Right kidney (tissue), 1 donor: ENCODE results near the gene TBCK.

Source experiments
- DNase-seq: peaks from one replicate; pipeline ENCODE4 v3.0.0-alpha.2; 2016

The TBCK gene

DNA sequence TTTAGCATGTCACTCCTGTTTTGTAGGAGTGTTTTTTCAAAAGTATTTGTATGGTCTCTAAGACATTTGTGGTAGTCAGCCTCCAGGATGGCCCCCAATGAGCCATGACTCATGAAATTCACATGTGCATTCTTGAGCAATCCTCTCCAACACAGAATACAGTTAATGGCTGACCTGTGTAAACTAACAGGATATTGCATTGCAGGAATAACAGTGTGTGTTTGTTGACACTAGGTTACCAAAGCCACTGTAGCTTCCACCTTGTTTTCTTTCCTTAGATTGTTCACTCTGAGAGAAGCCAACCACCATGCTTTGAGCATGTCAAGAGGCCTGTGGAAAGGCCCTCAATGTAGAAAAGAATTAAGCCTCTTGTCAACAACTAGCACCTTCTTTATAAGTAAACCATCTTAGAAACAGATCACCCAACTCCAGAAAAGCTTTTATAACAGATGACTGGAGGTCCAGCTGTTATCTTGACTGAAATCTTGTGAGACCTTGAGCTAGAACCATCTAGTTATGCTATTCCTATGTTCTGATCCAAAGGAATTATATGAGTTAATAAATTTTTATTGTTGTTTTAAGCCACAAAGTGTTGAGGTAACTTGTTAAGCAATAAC is 28.5 kb downstream of the TBCK start:
- DNase-seq: no peak

DNA sequence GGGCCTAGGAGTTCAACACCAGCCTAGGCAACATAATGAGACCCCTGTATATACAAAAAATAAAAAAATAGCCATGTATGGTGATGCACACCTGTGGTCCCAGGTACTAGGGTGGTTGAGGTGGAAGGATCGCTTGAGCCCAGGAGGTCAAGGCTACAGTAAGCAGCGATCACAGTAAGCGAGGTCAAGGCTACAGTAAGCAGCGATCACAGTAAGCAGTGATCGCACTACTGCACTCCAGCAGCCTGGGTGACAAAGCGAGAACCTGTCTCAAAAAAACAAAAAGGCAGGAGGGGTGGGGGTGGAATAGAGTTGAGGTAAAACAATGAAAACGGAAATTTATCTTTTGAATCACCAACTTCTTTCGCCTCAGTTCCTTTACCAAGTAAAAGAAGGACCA is 29.4 kb downstream of the TBCK start:
- no peak for DNase-seq

DNA sequence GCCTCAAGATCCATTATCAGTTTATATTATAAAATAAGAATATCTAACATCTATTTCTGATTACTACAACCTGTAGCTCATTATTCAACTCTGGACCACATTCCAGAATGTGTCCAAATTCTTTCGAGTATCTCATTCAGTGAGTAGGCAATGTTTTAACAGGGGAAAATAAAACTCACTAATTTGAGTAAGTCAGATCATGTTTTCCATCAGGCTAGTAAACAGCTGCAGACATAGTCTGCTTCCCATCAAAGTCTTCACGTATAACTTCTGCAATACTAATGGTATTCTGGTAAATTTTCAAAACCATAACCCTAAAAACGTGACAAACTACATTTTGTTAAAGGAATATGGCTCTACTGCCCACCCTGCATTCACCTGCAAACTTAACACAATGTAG is 31.8 kb downstream of the TBCK start:
- no peak for DNase-seq

DNA sequence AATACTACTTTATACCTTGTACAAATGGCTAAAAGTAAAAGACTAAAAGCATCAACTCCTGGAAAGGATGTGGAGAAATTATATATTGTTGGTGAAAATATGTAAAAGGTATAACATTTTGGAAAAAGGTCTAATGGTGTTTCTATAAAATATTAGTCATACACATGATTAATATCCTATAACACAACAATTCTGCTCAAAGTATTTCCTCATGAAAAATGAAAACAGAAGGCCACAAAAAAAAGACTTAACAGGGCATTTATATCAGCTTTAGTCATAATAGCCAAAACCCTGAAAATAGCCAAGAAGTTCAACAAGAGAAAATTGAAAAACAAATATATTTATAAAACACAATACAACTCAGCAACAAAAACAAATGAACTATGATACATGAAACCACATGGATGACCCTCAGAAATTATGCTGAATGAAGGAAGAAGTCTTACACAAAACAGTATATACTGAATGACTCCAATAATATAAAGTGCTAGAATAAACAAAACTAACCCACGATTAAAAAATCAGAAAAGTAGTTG is 38.8 kb downstream of the TBCK start:
- no peak for DNase-seq

DNA sequence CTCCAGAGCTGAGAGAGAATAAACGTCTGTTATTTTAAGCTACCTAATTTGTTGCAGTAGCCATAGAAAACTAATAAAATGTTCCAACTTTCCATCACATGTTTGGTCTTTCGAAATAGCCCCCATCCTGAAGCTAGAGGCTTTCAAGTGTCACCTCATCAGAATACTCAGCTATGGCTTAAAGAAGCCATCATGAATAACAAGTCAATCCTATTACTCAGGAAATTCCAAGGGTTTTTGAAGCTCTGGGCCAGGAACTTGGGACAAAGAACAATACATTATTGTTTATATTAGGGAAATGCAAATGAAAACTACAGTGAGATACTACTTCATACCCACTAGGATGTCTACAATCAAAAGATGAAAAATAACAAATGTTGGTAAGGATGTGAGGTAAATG is 42.2 kb downstream of the TBCK start:
- DNase-seq: no peak

DNA sequence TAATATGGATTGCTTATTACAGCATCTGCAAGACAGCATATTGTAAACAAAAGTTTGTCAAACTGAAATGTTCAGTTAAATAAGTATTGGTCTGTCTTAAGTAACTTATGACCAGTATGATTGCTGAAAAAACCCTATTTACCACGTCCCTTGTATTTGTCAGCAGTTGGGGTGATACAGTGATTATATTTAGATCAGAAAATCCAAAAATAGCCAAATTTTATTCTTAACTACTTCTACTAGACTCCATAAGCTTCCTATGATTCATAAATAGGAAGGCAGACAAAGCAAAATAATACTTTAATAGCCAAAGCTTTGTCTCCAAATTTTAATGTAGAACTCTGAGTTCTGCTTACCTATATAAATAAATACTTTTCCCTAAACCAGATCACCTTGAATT is 45.3 kb downstream of the TBCK start:
- DNase-seq: no peak

DNA sequence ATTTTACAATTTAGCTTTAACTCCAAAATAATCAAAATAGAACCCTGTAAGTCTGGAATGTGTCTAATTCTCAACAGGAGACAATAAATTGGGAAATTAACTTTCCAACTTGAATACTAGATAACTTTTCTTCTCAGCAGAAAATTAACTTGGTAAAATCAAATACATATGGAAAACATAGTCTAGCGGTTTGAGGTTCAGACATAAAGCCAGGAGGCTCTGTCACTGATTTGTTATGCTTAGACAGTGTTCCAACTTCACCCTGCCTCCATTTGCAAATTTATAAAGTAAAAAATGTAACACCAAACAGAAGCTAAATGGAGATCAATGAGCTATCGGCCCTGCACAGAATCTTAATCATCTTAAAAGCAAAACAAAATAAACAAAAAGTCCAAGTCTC is 46.3 kb downstream of the TBCK start:
- no peak for DNase-seq

DNA sequence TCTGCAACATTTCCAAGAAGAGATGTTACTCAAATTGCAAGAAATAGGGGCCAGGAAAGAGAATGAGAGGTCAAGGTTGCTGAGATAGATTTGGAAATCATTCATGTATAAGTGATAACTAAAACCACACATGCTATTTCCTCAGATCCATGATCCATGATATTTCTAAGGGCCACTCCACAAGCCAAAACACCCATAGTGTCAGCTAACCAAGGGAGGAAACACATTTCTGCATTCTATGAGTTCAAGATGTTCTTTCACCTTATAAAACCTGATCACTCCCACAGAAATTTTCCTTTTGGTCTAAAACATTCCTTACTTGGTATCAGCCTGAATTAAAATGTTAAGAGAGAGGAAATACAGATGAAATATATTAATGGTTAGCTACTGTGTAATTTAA is 47.2 kb downstream of the TBCK start:
- DNase-seq: no peak

DNA sequence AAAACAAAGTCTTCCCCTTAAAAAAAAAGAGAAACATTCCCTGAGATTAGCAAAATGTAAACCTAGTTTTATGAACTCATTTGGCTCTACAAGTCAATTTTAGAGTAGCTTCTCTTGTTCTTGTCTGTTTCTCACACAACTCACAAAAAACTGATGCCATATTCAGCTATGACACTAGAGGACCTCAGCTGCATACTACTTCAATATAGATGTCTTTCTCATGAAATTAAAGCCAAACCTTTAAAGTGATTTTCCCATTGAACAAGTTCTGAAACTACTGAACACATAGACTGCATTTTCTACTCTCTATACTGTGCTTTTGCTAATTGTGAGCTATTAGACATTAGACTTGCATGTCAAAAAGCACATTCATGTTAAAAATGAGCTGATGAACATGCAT is 49.8 kb downstream of the TBCK start:
- DNase-seq: no peak

DNA sequence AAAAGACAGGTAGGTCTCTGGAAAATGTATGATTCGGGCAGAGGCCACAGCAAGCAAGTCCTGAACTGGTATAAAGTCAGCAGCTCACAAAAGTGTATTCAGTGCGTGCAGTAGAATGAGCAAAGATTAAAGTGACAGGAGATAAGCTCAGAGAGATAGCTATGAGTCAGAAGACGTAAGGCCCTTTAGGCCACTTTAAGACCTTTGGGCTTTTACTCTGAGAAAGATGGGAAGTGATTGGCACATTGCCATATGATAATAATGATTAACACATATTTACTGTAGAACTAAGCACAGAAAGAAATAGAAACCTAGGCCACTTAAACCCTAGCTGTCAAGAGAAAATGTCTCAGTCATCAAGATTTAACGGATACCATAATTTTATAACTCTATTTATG is 51.7 kb downstream of the TBCK start:
- no peak for DNase-seq

DNA sequence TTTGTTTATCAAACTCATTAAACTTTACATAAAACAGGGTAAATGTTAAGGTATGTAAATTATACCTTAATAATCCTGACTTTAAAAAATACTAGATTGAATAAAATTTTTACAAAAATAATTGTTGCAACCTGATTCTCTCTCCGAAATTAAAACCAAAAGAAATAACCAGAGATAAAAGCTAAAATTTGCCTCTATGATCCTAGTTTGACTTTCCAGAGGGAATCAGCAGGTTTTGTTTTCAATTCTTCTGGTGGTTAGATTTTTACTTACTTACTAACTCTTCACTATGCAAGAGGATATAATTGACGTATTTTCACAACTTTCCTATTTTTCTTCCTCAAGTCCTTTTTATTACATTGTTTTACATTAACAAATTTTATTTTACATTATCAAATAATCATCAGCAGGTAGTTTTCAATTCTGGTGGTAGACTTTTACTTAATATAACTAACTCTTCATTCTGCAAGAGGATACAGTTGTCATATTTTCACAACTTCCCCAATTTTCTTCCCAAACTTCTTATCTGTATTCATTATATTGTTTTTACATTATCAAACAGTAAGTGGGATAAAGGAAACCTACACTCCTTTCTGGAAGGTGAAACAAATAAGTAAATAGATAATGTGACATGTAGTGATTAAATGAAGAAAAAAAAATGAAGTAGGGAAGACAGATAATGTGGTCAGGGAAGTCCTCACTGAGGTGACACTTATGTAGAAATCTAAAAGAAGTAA is 52.2 kb downstream of the TBCK start:
- no peak for DNase-seq

DNA sequence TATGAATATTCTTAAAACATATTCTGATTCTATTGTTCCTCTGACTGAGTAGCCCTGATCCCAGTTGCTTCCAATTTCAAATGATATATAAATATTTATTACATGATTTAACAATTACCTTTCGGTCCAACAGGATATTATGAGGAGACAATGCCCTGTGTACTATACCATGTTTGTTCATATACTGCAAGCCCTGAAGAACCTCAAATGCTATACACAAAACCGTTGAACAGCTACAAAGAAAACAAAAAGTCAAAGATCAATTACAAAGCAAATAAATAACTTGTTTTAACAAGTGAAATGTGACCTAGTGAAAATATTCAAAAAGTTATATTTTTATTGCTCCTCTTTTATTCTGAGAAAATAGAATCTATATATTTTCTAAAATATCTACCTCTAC is 54.0 kb downstream of the TBCK start:
- DNase-seq: no peak

DNA sequence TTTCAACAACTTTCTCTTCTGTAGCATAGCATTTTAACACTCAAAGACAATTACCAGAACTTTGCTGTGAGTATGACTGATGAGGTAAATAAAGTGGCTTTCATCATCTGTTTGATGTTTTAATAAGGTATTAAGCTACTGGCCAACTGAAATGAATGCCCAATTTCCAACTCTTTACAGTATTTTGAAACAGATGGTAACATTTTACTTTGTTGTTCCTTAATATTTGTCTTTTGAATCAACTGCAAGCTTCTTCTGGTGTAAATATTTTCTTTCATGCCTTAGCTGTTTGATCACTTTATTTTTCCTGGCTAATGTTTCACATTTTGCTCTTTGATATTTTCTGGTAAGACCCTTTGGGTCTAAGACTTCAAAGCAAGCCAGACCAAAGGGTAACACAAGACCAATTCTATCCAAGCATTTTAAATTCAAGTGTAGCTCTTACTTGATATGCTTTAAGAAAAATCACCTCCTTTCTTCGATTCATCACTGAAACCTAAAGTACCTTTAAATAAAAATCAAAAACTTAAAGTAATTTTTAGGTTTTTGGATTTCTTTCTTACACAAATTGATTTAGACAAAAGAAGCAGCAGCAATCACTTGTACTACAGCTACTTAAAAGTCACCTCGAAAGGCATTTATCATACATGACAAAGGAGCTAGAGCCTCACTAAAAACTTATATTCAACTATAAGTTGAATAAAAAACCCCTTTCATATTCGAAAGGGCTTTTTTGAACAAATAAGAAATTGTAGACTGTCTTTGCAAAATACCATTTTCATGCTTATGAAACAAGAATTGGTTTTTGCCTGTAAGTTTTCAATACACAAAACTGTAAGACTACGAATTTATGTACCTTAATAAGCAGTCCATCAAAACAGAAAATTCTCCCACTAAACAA is 57.6 kb downstream of the TBCK start:
- no peak for DNase-seq

DNA sequence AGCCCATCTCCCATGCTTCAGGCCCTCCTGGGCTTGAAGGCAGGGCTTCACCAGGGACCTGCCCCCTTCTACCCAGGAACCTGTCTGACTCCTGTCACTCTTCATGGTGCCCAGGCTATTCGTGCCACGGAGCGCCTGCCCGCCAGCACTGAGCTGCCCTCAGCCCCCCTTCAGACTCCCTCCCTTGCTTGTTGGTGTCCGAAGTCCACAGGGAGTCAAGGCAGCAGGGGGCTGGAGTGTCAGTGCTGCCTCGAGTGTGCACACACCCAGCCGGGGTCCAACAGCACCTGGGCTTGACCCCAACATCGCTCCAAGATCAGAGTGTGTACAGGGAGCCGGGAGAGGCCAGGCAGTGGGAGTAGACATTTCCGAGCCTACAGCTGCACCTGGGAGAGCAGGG is 59.8 kb downstream of the TBCK start:
- no peak for DNase-seq

DNA sequence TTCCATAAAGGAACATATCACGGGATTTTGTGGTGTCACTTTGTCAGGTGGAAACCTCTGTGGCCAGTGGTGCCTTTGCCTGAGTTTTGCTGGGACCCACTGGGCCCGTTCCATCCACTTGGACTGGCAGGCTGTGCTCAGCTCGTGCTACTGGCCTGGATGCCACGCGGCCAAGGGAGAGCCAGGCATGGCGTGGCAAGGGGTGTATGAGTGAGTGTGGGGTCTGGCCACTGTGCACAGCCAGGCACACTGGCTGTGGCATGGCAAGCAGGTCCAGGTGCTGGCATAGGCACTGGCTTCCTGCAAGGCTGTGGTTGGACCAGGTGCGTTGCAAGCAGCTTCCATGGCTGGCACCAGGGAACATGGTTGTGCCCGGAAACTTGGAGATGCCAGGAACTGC is 60.8 kb downstream of the TBCK start:
- no peak for DNase-seq

DNA sequence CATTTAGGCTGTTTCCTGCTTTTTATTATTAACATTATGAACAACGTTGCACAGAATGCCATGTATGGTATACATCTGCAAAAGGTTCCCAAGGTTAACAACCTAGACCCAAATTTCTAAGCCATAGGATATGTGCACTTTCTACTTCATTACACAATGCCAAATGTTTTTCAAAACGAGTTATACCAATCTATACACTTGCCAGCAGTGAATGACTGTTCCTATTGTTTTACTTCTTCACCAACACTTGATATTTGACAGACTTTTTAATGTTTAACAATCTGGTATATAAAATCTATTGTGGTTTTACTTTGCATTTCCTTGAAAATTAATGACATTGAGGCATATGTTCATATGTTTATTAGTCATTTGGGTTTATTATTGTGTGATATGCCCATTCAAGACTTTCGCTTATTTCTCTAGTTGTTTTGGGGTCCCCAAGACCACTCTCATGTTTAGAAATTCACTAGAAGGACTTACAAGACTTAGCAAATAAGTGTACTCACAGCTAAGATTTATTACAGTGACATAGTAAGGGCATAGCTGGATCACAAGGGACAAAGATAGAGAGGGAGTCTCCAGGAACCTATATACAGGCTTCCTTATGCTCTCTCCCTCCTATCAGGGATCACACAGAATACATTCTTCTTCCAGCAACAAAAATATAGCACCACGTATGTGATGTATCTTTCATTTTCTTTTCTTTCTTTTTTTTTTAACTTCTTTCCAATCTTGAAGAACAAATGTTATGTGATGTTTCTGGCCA is 62.5 kb downstream of the TBCK start:
- no peak for DNase-seq

DNA sequence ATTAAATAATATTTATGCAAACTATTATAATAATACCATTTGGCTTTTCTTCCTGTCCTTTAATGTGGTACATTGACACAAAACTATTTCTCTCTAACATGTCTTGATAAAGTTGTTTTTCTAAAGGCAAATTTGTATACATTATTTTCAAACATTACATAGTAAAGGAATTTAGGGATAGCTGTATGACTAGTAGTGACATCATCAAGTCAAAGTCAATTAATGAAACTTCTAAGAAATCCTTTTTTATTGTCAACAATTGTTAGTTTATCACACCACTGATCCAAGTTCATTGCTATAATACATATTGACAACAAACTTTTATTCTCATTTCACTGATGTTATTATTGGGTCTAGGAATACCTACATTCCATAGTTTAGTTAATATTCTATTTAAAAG is 68.4 kb downstream of the TBCK start:
- no peak for DNase-seq

DNA sequence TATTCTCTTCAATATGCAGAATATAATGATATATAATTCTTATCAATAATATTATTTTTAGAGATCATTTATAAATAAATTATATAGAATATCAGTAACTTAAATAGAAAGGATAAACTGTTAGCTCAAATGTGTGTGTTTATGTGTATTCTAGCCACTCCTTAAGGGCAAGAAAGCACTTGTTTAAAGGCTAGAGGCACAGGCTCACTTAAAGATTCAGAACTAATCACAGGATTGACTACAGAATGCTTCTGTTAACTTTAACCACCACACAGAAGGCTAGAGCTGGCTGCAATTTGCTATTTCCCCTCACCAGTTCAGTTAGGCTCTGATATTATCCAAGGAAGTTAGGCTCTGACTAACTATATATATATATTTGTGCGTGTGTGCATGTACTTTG is 69.6 kb downstream of the TBCK start:
- DNase-seq: no peak

DNA sequence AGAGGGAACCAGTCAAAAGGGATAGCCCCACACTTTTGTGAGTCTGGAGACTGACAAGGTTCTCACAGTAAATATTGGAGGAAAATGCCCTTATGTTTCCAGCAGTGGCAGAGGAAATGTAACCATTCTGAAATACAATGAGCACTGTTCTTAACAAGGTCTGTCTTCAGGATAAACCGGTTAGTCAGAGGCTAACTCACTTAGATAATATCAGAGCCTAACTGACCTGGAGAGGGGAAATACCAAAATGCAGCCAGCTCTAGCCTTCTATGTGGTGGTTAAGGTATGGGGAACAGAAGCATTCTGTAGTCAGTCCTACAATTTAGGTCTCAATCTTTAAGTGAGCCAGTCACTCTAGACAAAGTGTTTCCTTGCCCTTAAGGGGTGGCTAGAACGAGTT is 70.8 kb downstream of the TBCK start:
- DNase-seq: no peak

DNA sequence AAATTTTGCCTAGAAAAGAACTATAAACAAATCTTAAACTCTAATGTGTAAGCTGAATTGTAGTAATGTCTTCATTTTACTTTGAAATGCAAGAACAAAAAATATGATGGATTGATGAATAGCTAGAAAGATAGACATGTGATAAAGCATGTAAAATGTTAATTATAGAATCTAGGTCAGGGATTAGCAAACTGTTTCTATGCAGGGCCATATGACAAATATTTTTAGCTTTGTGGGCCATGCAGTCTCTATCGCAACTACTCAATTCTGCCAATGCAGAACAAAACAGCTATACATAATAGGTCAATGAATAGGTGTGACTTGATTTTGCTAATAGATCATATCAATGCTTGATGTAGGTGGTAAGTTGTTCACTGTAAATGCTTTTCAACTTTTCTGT is 75.3 kb downstream of the TBCK start:
- DNase-seq: no peak

DNA sequence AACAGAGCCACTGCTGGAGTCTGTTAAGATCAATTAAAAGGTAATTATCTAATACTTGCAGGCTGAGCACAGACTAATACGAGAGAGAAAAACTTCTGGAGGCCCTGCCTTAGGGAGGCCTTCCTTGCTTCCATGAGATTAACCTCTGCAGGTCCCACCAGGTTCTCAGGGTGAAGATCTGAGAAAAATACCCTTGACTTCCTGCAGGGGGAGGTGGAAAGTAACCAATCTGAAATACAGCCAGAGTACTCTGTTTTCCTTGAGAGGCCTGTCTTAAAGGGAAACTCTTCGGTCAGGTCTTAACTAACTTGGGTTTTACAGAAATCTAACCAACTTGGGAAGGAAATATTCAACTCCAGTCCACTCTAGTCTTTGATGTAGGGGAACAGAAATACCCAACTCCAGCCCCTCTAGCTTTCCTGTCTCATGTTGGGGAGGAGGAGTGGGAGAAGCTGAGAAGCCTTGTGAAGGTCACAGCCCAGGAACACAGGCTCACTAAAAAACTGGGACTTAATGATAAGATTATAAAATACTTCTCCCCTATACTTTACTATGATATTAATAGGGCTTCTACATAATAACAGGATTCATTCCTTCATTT is 77.1 kb downstream of the TBCK start:
- DNase-seq: peak; percentile 2

DNA sequence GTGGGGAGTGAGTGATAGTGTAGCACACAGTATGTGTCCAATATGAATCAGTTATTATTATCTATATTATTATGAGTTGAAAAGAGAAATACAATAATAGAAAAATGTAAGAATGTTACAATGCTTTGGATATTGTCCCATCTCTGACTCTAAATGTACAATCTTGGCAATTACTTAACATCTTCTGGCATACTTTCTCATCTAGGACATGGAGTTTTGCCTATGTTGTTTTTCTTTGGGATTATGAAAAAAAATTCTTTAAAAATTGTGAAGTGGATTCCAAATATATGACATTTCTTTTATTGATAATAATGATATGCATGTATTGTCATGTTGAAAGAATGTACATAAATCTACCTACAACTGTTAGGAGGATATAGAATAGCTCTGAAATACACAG is 84.1 kb downstream of the TBCK start:
- DNase-seq: no peak
